A375 (cell line): ENCODE data around the gene ARRB2. TPM values are rescaled to one million over a fixed set of nuclear protein-coding genes. Genes with fewer than 3 reads are reported as not detected.

Source experiments
- total RNA-seq: library from RNA; depleted of rRNA; stranded (reverse); fragments of >200 nt; shearing (Covaris generic); gene quantifications from 2 replicates; pipeline ENCODE4 v1.2.3, GENCODE V29; 2014; rRNA removed

ARRB2 gene
- 26.7 and 34.7 TPM in 2 replicates for total RNA-seq

DNA sequence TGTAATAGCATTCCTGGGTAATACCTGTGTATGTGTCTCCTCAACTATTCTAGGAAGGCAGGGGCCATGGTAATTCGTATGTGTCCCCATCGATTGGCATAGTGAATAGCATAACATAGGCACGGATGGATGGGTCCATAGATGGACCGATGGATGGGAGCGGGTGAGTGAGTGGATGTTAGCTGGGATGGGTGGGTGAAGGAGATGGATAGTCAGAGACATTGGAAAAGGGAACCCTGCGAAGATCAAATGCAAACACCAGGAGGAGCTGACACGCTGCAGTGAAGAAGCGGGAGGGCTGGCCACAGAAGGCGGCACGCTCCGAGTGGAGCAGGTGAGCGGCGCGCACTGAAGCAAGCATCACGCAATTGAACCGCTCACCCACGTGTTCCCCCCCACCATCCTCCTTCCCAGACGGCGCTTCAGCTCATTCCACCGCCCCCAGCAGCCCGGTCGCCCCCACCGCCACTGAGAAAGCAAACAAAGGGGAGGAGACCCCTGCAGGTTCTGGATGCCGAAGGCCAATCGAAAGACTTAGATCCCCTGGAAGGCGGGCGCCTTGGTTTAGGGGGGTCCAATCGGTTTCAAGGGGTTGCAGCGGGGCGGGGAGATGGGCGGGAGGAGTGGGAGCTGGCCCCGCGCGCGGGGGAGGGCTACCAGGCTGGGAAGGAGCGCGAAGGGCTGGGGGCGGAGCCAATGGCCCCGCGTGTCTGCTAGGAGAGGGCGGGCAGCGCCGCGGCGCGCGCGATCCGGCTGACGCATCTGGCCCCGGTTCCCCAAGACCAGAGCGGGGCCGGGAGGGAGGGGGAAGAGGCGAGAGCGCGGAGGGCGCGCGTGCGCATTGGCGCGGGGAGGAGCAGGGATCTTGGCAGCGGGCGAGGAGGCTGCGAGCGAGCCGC lies at the start of gene ARRB2:
ARRB2 (plus strand) TSS at position 839 of the 899 bp plus-strand sequence. CDS start 90 bp downstream, outside the sequence.

DNA sequence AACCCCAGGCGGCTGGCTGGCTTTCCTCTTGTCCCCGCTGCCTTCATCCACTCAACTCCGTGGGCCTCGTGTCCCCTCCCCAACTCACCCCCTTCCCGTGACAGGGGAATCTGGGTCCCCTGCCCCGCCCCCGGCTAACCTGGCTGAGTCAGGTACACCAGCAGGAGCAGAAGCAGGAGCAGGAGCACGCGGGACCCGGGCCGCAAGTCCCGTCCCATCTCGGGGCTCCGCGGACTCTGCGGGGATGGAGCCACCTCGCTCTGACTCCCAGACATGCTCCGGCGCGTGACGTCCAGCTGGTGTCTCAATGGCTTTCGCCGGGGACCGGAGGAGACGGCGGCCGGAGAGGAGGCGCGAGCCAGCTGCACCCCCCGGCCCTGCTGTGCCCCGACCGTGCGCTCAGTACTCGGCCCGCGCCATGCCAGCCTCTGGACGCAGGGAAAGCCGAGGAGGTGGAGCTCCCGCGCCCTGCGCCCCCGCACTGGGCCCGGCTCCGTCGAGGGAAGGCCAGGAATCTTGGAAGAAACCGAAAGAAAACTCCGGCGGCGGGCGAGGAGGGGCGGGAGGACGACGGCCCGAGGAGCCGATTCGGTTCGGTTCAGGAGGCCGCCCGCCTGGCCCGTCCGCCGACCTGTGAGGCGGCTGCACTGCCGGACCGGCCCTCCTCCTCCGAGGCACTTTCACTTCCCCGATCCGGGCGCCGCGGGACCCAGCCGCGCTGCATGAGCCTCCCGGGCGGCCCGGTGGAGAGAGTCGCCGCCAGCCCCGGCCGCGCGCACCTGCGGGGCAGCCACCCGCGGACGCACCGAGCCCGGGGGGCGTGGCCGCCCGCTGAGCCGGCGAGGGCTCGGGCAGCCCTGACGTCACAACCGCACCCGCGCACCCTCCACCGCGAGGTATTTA lies 28.9 kb downstream of the ARRB2 start, which contains the start of the genes CXCL16 and ZMYND15:
CXCL16 (minus strand) TSS at position 807 of the 903 bp plus-strand sequence; CDS start at position 218, 589 bp downstream.
ZMYND15 (plus strand) TSS at position 712 of the 903 bp plus-strand sequence. CDS start 716 bp downstream, outside the sequence.

Other genes with a start within 250 kb of the ARRB2 start
- 0.85 and 1.8 TPM in 2 replicates for gene SPNS2, start 211.8 kb upstream of the ARRB2 start, total RNA-seq
- 249 and 256 TPM in 2 replicates for gene MYBBP1A, start 155.2 kb upstream of the ARRB2 start, total RNA-seq
- gene GGT6, start 150.1 kb upstream of the ARRB2 start, total RNA-seq = not detected in 2 replicates
- 0.08 TPM in 1 of 2 replicates, not detected in the other for gene SMTNL2, start 126.1 kb upstream of the ARRB2 start, total RNA-seq
- gene ALOX15, start 69.0 kb upstream of the ARRB2 start, total RNA-seq = not detected in 2 replicates
- gene PELP1, start 6.5 kb upstream of the ARRB2 start, total RNA-seq = 30.5 and 31.3 TPM in 2 replicates
- 29.1 and 38.1 TPM in 2 replicates for gene MED11, start 20.8 kb downstream of the ARRB2 start, total RNA-seq
- gene ZMYND15, start 29.2 kb downstream of the ARRB2 start, total RNA-seq = 0.27 and 0.38 TPM in 2 replicates
- 4.0 and 4.1 TPM in 2 replicates for gene CXCL16, start 29.3 kb downstream of the ARRB2 start, total RNA-seq
- not detected in 2 replicates for gene TM4SF5, start 61.3 kb downstream of the ARRB2 start, total RNA-seq
- gene VMO1, start 75.7 kb downstream of the ARRB2 start, total RNA-seq = 0.26 TPM in 1 of 2 replicates, not detected in the other
- gene GLTPD2, start 78.3 kb downstream of the ARRB2 start, total RNA-seq = not detected in 2 replicates
- 200 and 223 TPM in 2 replicates for gene PSMB6, start 85.5 kb downstream of the ARRB2 start, total RNA-seq
- gene PLD2, start 96.5 kb downstream of the ARRB2 start, total RNA-seq = 19.5 and 26.8 TPM in 2 replicates
- 33.7 and 33.8 TPM in 2 replicates for gene MINK1, start 122.7 kb downstream of the ARRB2 start, total RNA-seq
- gene C17orf107, start 188.9 kb downstream of the ARRB2 start, total RNA-seq = 0.45 and 0.53 TPM in 2 replicates
- 0.19 and 0.38 TPM in 2 replicates for gene CHRNE, start 192.5 kb downstream of the ARRB2 start, total RNA-seq
- gene GP1BA, start 221.6 kb downstream of the ARRB2 start, total RNA-seq = not detected in 2 replicates
- 83.0 and 86.7 TPM in 2 replicates for gene SLC25A11, start 229.4 kb downstream of the ARRB2 start, total RNA-seq
- gene RNF167, start 229.6 kb downstream of the ARRB2 start, total RNA-seq = 43.8 and 50.1 TPM in 2 replicates
- gene PFN1, start 237.9 kb downstream of the ARRB2 start, total RNA-seq = 1,994 and 2,456 TPM in 2 replicates
- 7.2 and 8.6 TPM in 2 replicates for gene ENO3, start 240.5 kb downstream of the ARRB2 start, total RNA-seq